Fibroblast of lung (primary cell): ENCODE measurements around the gene SIPA1. TPM values are rescaled to one million over a fixed set of nuclear protein-coding genes. Genes with fewer than 3 reads are reported as not detected.
A peak's percentile ranks its signal among the peaks of the same experiment; 100 is the strongest.

ENCODE experiments used
- DNase-seq, 2 donors: peaks; one replicate each; pipeline versions ENCODE4 v3.0.0 to v3.0.0-alpha.2; 2010; ENCODE audit warnings: low read depth in 2 of 2
- H2AFZ ChIP-seq: 2 replicates; pipeline ENCODE4 v1.5.1; 2012; ENCODE audit warnings: low read length, control low read depth, inconsistent platforms
- H3K27ac ChIP-seq: 2 replicates; pipeline ENCODE4 v1.5.1; 2011; ENCODE audit warnings: low read length, control low read depth; ENCODE audit not compliant: insufficient read depth
- H3K27me3 ChIP-seq: 2 replicates; pipeline ENCODE4 v1.5.1; 2011; ENCODE audit warnings: mild to moderate bottlenecking, low read length; ENCODE audit not compliant: control insufficient read depth, insufficient read depth
- H3K36me3 ChIP-seq: 2 replicates; pipeline ENCODE4 v1.5.1; 2011; ENCODE audit warnings: low read length; ENCODE audit not compliant: control insufficient read depth, insufficient read depth
- H3K4me1 ChIP-seq: 2 replicates; pipeline ENCODE4 v1.5.1; 2011; ENCODE audit warnings: low read length; ENCODE audit not compliant: control insufficient read depth, insufficient read depth; ENCODE audit errors: extremely low read depth
- H3K4me2 ChIP-seq: 2 replicates; pipeline ENCODE4 v1.5.1; 2011; ENCODE audit warnings: low read length, control low read depth; ENCODE audit not compliant: insufficient read depth; ENCODE audit errors: extremely low read depth
- H3K4me3 ChIP-seq, 4 experiments: fragments of 200-600 bp in 1 of 4; sonication (generic) in 1 of 4; replicated peaks in 1 of 4; 2 replicates each; pipeline ENCODE4 v1.5.1; 2011 to 2016; ENCODE audit warnings: low read length in 4 of 4, low read depth in 3 of 4, mild to moderate bottlenecking in 3 of 4, control low read depth in 2 of 4, inconsistent platforms in 1 of 4, mixed read lengths in 1 of 4; ENCODE audit not compliant: insufficient read depth in 1 of 4; ENCODE audit errors: control extremely low read depth in 1 of 4
- H3K79me2 ChIP-seq: 2 replicates; pipeline ENCODE4 v1.5.1; 2012; ENCODE audit warnings: mild to moderate bottlenecking, low read length, inconsistent platforms; ENCODE audit not compliant: control insufficient read depth, insufficient read depth
- H3K9ac ChIP-seq: 2 replicates; pipeline ENCODE4 v1.5.1; 2011; ENCODE audit warnings: mild to moderate bottlenecking, low read length, control low read depth; ENCODE audit not compliant: insufficient read depth
- H3K9me3 ChIP-seq: 2 replicates; pipeline ENCODE4 v1.5.1; 2012; ENCODE audit warnings: low read depth, low read length; ENCODE audit not compliant: control insufficient read depth, insufficient read depth
- H4K20me1 ChIP-seq: 2 replicates; pipeline ENCODE4 v1.5.1; 2011; ENCODE audit warnings: low read length; ENCODE audit not compliant: control insufficient read depth, insufficient read depth; ENCODE audit errors: extremely low read depth
- EZH2 ChIP-seq: IDR thresholded peaks from 2 replicates; pipeline ENCODE4 v1.5.1; 2012; ENCODE audit warnings: low read length, control low read depth, mild to moderate bottlenecking; ENCODE audit errors: missing control alignments
- polyA plus RNA-seq, 2 donors: library from polyadenylated mRNA; depleted of rRNA in 1 of 2; stranded (reverse) in 1 of 2; unstranded in 1 of 2; fragments of >200 nt; gene quantifications; 2 replicates each; pipeline ENCODE4 v1.2.1, GENCODE V29; 2011 to 2012; ENCODE audit warnings: missing spikeins in 1 of 2
- total RNA-seq: library from RNA; depleted of rRNA; stranded (reverse); fragments of >200 nt; gene quantifications from 2 replicates; pipeline ENCODE4 v1.2.1, GENCODE V29; 2014
- TF ChIP-seq, protein P1 (sequence below), 2 donors: IDR thresholded peaks in 1 of 2; conservative IDR thresholded peaks in 1 of 2; 1 replicate in 1 of 2; 2 replicates in 1 of 2; pipeline ENCODE4 v1.5.1; 2011 to 2012; ENCODE audit warnings: low read length in 2 of 2, control low read depth in 1 of 2, inconsistent platforms in 1 of 2, low read depth in 1 of 2, mild to moderate bottlenecking in 1 of 2

Gene SIPA1
- total and polyA plus RNA-seq, 2 donors (not counting 1 experiment from before 2014, with no cell fraction given) = 7.8 to 32.5 TPM

DNA sequence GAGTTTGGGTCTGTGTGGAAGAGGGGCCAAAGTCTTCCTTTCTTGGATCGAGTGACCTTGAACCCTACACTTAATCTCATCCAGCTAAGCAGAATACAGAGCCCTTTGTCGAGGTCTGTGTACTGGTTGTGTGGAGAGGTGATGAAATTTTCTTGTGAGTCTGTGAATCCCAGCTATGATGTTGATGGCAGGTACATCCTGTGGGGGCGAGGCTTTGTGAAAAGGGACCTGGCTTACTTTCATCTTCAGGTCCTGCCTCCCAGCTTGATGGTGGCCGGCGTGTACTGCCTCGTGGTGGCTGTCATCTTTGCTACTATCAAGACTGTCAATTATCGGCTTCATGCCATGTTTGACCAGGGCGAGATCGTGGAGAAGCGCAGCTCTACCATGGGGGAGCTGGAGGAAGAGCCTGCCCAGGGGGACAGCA is 21.3 kb upstream of the SIPA1 start:
- Histone ChIP-seq H3K27ac (peak overlapping the region; percentile 68), H2AFZ (no peak overlapping the region), H3K9ac (peak overlapping the region; percentile 92), H3K9me3 (no peaks in the 10 kb centered on the region), H3K4me3 (peak overlapping the region; percentile 74 to 82 (median 80)), H3K4me2 (peak overlapping the region; percentile 97), H3K79me2 (peaks cover 46% of the 10 kb centered on the region), H3K27me3 (no peaks in the 10 kb centered on the region), H4K20me1 (no peaks in the 10 kb centered on the region), H3K36me3 (peaks cover 34% of the 10 kb centered on the region), H3K4me1 (peaks cover 22% of the 10 kb centered on the region)
- TF ChIP-seq EZH2 = no peak
- TF ChIP-seq, protein P1, sequence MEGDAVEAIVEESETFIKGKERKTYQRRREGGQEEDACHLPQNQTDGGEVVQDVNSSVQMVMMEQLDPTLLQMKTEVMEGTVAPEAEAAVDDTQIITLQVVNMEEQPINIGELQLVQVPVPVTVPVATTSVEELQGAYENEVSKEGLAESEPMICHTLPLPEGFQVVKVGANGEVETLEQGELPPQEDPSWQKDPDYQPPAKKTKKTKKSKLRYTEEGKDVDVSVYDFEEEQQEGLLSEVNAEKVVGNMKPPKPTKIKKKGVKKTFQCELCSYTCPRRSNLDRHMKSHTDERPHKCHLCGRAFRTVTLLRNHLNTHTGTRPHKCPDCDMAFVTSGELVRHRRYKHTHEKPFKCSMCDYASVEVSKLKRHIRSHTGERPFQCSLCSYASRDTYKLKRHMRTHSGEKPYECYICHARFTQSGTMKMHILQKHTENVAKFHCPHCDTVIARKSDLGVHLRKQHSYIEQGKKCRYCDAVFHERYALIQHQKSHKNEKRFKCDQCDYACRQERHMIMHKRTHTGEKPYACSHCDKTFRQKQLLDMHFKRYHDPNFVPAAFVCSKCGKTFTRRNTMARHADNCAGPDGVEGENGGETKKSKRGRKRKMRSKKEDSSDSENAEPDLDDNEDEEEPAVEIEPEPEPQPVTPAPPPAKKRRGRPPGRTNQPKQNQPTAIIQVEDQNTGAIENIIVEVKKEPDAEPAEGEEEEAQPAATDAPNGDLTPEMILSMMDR (conservative IDR thresholded peaks at IDR 0.05 in 1 of 2, IDR thresholded peaks at IDR 0.05 in 1 of 2; ENCODE audit: low read depth in 1 of 2, low read length in 2 of 2) = no peak
- no peak for DNase-seq

GRCh38 chr11:65617136-65617850 is 20.6 kb upstream of the SIPA1 start:
- H3K79me2 ChIP-seq = peaks cover 39% of the 10 kb centered on the region
- TF ChIP-seq, protein P1 (conservative IDR thresholded peaks at IDR 0.05 in 1 of 2, IDR thresholded peaks at IDR 0.05 in 1 of 2; ENCODE audit: low read depth in 1 of 2, low read length in 2 of 2) = no peak
- TF ChIP-seq EZH2 = no peak
- H3K36me3 ChIP-seq = peaks cover 38% of the 10 kb centered on the region
- no peaks in the 10 kb centered on the region for H3K9me3 ChIP-seq
- peak overlapping the region; percentile 97 for H3K4me2 ChIP-seq
- no peaks in the 10 kb centered on the region for H3K27me3 ChIP-seq
- H3K27ac ChIP-seq = no peak overlapping the region
- H4K20me1 ChIP-seq = no peaks in the 10 kb centered on the region
- H2AFZ ChIP-seq = no peak overlapping the region
- peak overlapping the region; percentile 74 to 82 (median 80) for H3K4me3 ChIP-seq
- no peak for DNase-seq
- H3K9ac ChIP-seq = no peak overlapping the region
- peaks cover 15% of the 10 kb centered on the region for H3K4me1 ChIP-seq

- H3K27me3 ChIP-seq = no peaks in the 10 kb centered on the region
- H2AFZ ChIP-seq = no peak overlapping the region
- no peaks in the 10 kb centered on the region for H4K20me1 ChIP-seq
- H3K27ac ChIP-seq = no peak overlapping the region
- no peak for DNase-seq
- H3K9me3 ChIP-seq = no peaks in the 10 kb centered on the region
- peaks cover 38% of the 10 kb centered on the region for H3K36me3 ChIP-seq
- TF ChIP-seq EZH2 = no peak
- TF ChIP-seq, protein P1 (conservative IDR thresholded peaks at IDR 0.05 in 1 of 2, IDR thresholded peaks at IDR 0.05 in 1 of 2; ENCODE audit: low read depth in 1 of 2, low read length in 2 of 2) = no peak
- no peak overlapping the region for H3K4me3 ChIP-seq
- peaks cover 30% of the 10 kb centered on the region for H3K79me2 ChIP-seq
- H3K4me2 ChIP-seq = no peak overlapping the region
- no peak overlapping the region for H3K9ac ChIP-seq
- peaks cover 6% of the 10 kb centered on the region for H3K4me1 ChIP-seq
These were observed 19.7 kb upstream of the SIPA1 start for GRCh38 chr11:65617990-65618751.
